ENCODE measurements around the gene VAV2.

The VAV2 gene

GRCh38 chr9:133850937-133851336 is 141.2 kb downstream of the VAV2 start:
- DNase-seq (ENCODE audit: low spot score): no peak

GRCh38 chr9:133850161-133850560 is 142.0 kb downstream of the VAV2 start:
- DNase-seq (ENCODE audit: low spot score): no peak

GRCh38 chr9:133849110-133849670 is 142.9 kb downstream of the VAV2 start:
- DNase-seq (ENCODE audit: low spot score): no peak

GRCh38 chr9:133848471-133849109 is 143.5 kb downstream of the VAV2 start:
- DNase-seq (ENCODE audit: low spot score): no peak

- no peak for DNase-seq (ENCODE audit: low spot score)
These were observed 145.5 kb downstream of the VAV2 start for GRCh38 chr9:133846483-133847090.

- no peak for DNase-seq (ENCODE audit: low spot score)
These were observed 146.7 kb downstream of the VAV2 start for GRCh38 chr9:133845440-133845839.

- no peak for DNase-seq (ENCODE audit: low spot score)
These were observed 147.2 kb downstream of the VAV2 start for GRCh38 chr9:133844881-133845410.

GRCh38 chr9:133844398-133844784 is 147.7 kb downstream of the VAV2 start:
- DNase-seq (ENCODE audit: low spot score): no peak

- no peak for DNase-seq (ENCODE audit: low spot score)
These were observed 148.2 kb downstream of the VAV2 start for GRCh38 chr9:133843751-133844397.

- no peak for DNase-seq (ENCODE audit: low spot score)
These were observed 148.9 kb downstream of the VAV2 start for GRCh38 chr9:133843250-133843649.

- DNase-seq (ENCODE audit: low spot score): no peak
These were observed 149.3 kb downstream of the VAV2 start for GRCh38 chr9:133842721-133843227.

GRCh38 chr9:133842174-133842573 is 149.9 kb downstream of the VAV2 start:
- DNase-seq (ENCODE audit: low spot score): no peak

GRCh38 chr9:133841167-133841812 is 150.8 kb downstream of the VAV2 start:
- DNase-seq (ENCODE audit: low spot score): no peak

- DNase-seq (ENCODE audit: low spot score): no peak
These were observed 152.2 kb downstream of the VAV2 start for GRCh38 chr9:133839822-133840329.

GRCh38 chr9:133838859-133839507 is 153.1 kb downstream of the VAV2 start:
- DNase-seq (ENCODE audit: low spot score): no peak

- no peak for DNase-seq (ENCODE audit: low spot score)
These were observed 154.2 kb downstream of the VAV2 start for GRCh38 chr9:133837627-133838597.

- DNase-seq (ENCODE audit: low spot score): no peak
These were observed 155.3 kb downstream of the VAV2 start for GRCh38 chr9:133836818-133837217.

GRCh38 chr9:133836001-133836758 is 155.9 kb downstream of the VAV2 start:
- no peak for DNase-seq (ENCODE audit: low spot score)

GRCh38 chr9:133835262-133835901 is 156.7 kb downstream of the VAV2 start:
- DNase-seq (ENCODE audit: low spot score): no peak

Data from activated CD4-positive, alpha-beta T cell treated with anti-CD3 and anti-CD28 coated beads, Interleukin-2, Interleukin-4, amounts not matched to agents 100 ng/mL and 50 ng/mL, durations not matched to agents 16 hours and 8 hours (primary cell).